Progenitor cell of endocrine pancreas (in vitro differentiated cells): ENCODE measurements around the gene PDE11A. TPM values are rescaled to one million over a fixed set of nuclear protein-coding genes. Genes with fewer than 3 reads are reported as not detected.

Experiments
- DNase-seq: peaks from one replicate; pipeline ENCODE4 v3.0.0; 2021; ENCODE audit warnings: low spot score; ENCODE audit not compliant: unreplicated experiment
- H3K27ac Mint-ChIP-seq: 2 replicates; pipeline ENCODE4 v1.8.0; 2021; ENCODE audit warnings: mild to moderate bottlenecking, moderate library complexity, mixed read lengths
- H3K27me3 Mint-ChIP-seq: 2 replicates; pipeline ENCODE4 v1.8.0; 2021; ENCODE audit warnings: mixed read lengths
- H3K36me3 Mint-ChIP-seq: 2 replicates; pipeline ENCODE4 v1.8.0; 2022; ENCODE audit warnings: mixed read lengths; ENCODE audit not compliant: insufficient read depth
- H3K4me1 Mint-ChIP-seq: 2 replicates; pipeline ENCODE4 v1.8.0; 2021; ENCODE audit warnings: low read depth, mixed read lengths
- H3K4me3 Mint-ChIP-seq: 2 replicates; pipeline ENCODE4 v1.8.0; 2021; ENCODE audit warnings: low read depth, mild to moderate bottlenecking, moderate library complexity, mixed read lengths
- H3K9me3 Mint-ChIP-seq: 2 replicates; pipeline ENCODE4 v1.8.0; 2021; ENCODE audit warnings: low read depth, mixed read lengths
- total RNA-seq: library from RNA; stranded (reverse); gene quantifications from 2 replicates; pipeline ENCODE4 v1.2.1, GENCODE V29; 2021
- TF ChIP-seq, protein P1 (sequence below): fragments of 200-600 bp; sonication (generic); IDR thresholded peaks from one replicate; pipeline ENCODE4 v1.5.0; 2021; ENCODE audit warnings: antibody characterized with exemption, mild to moderate bottlenecking; ENCODE audit not compliant: unreplicated experiment

Gene PDE11A
- total RNA-seq, 1 donor from 2014 or later: 54.8 TPM

- Mint-ChIP-seq H3K36me3 (no peaks in the 10 kb centered on the region), H3K9me3 (no peaks in the 10 kb centered on the region), H3K27me3 (no peaks in the 10 kb centered on the region), H3K4me3 (no peak overlapping the region), H3K27ac (no peak overlapping the region), H3K4me1 (peaks cover 4% of the 10 kb centered on the region)
- DNase-seq: no peak
- TF ChIP-seq, protein P1, sequence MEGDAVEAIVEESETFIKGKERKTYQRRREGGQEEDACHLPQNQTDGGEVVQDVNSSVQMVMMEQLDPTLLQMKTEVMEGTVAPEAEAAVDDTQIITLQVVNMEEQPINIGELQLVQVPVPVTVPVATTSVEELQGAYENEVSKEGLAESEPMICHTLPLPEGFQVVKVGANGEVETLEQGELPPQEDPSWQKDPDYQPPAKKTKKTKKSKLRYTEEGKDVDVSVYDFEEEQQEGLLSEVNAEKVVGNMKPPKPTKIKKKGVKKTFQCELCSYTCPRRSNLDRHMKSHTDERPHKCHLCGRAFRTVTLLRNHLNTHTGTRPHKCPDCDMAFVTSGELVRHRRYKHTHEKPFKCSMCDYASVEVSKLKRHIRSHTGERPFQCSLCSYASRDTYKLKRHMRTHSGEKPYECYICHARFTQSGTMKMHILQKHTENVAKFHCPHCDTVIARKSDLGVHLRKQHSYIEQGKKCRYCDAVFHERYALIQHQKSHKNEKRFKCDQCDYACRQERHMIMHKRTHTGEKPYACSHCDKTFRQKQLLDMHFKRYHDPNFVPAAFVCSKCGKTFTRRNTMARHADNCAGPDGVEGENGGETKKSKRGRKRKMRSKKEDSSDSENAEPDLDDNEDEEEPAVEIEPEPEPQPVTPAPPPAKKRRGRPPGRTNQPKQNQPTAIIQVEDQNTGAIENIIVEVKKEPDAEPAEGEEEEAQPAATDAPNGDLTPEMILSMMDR: no peak
Observed at GRCh38 chr2:178106053-178106452, 33.5 kb upstream of the PDE11A start.

DNA sequence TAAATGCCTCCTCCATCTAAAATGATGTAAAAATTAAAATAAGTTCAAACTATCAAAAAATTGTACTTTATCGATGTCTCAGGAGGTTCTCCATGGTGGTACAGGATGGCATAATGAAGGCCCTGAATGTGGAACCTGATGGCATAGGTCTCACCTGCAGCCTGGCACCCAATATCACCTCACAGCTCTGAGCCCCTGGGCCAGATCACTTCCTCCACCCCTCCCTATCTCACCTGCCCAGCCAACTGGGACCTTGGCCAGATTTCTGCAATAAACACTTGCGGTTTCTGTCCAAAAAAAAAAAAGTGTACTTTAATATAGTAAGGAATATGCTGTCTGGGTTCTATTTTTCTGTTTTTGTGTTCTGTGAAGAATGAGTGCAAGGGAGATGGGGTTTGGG lies 33.0 kb upstream of the PDE11A start:
- Mint-ChIP-seq H3K9me3 (no peaks in the 10 kb centered on the region), H3K36me3 (no peaks in the 10 kb centered on the region), H3K27me3 (no peaks in the 10 kb centered on the region), H3K4me3 (no peak overlapping the region), H3K4me1 (peaks cover 4% of the 10 kb centered on the region), H3K27ac (no peak overlapping the region)
- TF ChIP-seq, protein P1: no peak
- no peak for DNase-seq

- Mint-ChIP-seq H3K27ac (no peak overlapping the region), H3K27me3 (no peaks in the 10 kb centered on the region), H3K36me3 (no peaks in the 10 kb centered on the region), H3K4me1 (peaks cover 4% of the 10 kb centered on the region), H3K9me3 (peaks cover under 1% of the 10 kb centered on the region), H3K4me3 (no peak overlapping the region)
- DNase-seq: no peak
- TF ChIP-seq, protein P1: no peak
Observed at GRCh38 chr2:178101321-178102079, 28.9 kb upstream of the PDE11A start.

DNA sequence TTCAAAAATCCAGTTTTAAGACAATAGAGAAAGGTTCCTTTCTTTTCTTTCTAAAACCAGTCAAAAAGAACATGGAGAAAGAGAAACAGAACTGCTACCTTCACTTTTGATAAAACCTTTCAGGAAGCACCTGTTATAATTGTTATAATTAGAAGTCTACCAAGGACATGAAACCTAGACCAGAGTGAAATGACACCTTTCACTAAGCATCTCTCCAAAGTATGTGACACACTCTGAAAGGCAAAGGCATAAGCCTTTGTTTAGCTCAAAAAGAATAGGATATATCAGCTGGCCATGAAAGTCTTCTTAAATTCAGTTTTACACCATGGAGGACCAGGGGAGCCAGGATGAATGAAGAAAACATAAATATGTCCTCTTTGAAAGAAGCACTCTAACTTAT lies 20.9 kb upstream of the PDE11A start:
- no peaks in the 10 kb centered on the region for H3K36me3 Mint-ChIP-seq
- DNase-seq: no peak
- peaks cover 3% of the 10 kb centered on the region for H3K4me1 Mint-ChIP-seq
- no peak overlapping the region for H3K4me3 Mint-ChIP-seq
- TF ChIP-seq, protein P1: no peak
- no peaks in the 10 kb centered on the region for H3K27me3 Mint-ChIP-seq
- H3K9me3 Mint-ChIP-seq: peaks cover 5% of the 10 kb centered on the region
- H3K27ac Mint-ChIP-seq: no peak overlapping the region

- Mint-ChIP-seq H3K4me3 (no peak overlapping the region), H3K36me3 (no peaks in the 10 kb centered on the region), H3K27me3 (no peaks in the 10 kb centered on the region), H3K27ac (peak overlapping the region; percentile 0), H3K4me1 (peaks cover 5% of the 10 kb centered on the region), H3K9me3 (no peaks in the 10 kb centered on the region)
- TF ChIP-seq, protein P1: no peak
- no peak for DNase-seq
Observed at GRCh38 chr2:178088774-178089270, 16.2 kb upstream of the PDE11A start.
